IMR-90 (cell line): ENCODE measurements around the gene CAPN2. TPM values are rescaled to one million over a fixed set of nuclear protein-coding genes. Genes with fewer than 3 reads are reported as not detected.

Experiments used
- ATAC-seq: fragments of 200-7000 bp; cut with Tn5 transposase; 2 replicates; pipeline ENCODE4 v1.9.1; 2020; ENCODE audit warnings: low read depth, mild to moderate bottlenecking, moderate library complexity
- BruUV-seq: library from RNA; stranded (reverse); fragments of 400-500 nt; replicated peaks from 2 replicates; lab custom pipeline; 2021; lab: Mats Ljungman, UMichigan
- CTCF ChIA-PET: fragments of 300-600 bp; formaldehyde crosslinking; extraction: SDS; loops from one replicate; lab custom pipeline; 2021; ENCODE audit warnings: antibody characterized with exemption; lab: Yijun Ruan, JAX
- POLR2A ChIA-PET: fragments of 300-600 bp; sonication (Branson Sonifier 250); formaldehyde crosslinking; loops from one replicate; lab custom pipeline; 2022; ENCODE audit warnings: antibody characterized with exemption; ENCODE audit not compliant: unreplicated experiment; lab: Charles Lee
- DNase-seq: peaks from one replicate; pipeline ENCODE4 v3.0.0; 2013
- H2AFZ ChIP-seq: replicated peaks from 2 replicates; pipeline ENCODE3; 2013; ENCODE audit warnings: low read length, mild to moderate bottlenecking; ENCODE audit not compliant: poor library complexity
- H2AK5ac ChIP-seq: 2 replicates; pipeline ENCODE4 v1.6.1; 2013; ENCODE audit warnings: low read depth, low read length, inconsistent platforms
- H2AK9ac ChIP-seq: replicated peaks from 2 replicates; pipeline ENCODE3; 2013; ENCODE audit warnings: mild to moderate bottlenecking, low read depth, low read length, moderate library complexity; ENCODE audit not compliant: poor library complexity
- H2BK120ac ChIP-seq: 2 replicates; pipeline ENCODE4 v1.6.1; 2013; ENCODE audit warnings: low read depth, low read length, inconsistent platforms
- H2BK15ac ChIP-seq: 3 replicates; pipeline ENCODE4 v1.6.1; 2013; ENCODE audit warnings: low read depth, low read length, inconsistent platforms
- H2BK20ac ChIP-seq: 2 replicates; pipeline ENCODE4 v1.6.1; 2013; ENCODE audit warnings: low read depth, mild to moderate bottlenecking, inconsistent platforms, low read length, moderate library complexity
- H2BK5ac ChIP-seq: 2 replicates; pipeline ENCODE4 v1.6.1; 2013; ENCODE audit warnings: mild to moderate bottlenecking, low read depth, low read length, inconsistent platforms; ENCODE audit not compliant: poor library complexity, severe bottlenecking
- H3K14ac ChIP-seq: replicated peaks from 2 replicates; pipeline ENCODE4 v1.6.1; 2013; ENCODE audit warnings: low read depth, low read length, inconsistent platforms
- H3K18ac ChIP-seq: 2 replicates; pipeline ENCODE4 v1.6.1; 2013; ENCODE audit warnings: low read depth, low read length, control low read depth
- H3K23ac ChIP-seq: 2 replicates; pipeline ENCODE4 v1.6.1; 2013; ENCODE audit warnings: low read depth, low read length, inconsistent platforms
- H3K27ac ChIP-seq: 2 replicates; pipeline ENCODE4 v1.5.1; 2013; ENCODE audit warnings: mild to moderate bottlenecking, control low read depth, low read length; ENCODE audit not compliant: insufficient read depth
- H3K27me3 ChIP-seq: 2 replicates; pipeline ENCODE4 v1.6.1; 2013; ENCODE audit warnings: low read length; ENCODE audit not compliant: control insufficient read depth, insufficient read depth
- H3K36me3 ChIP-seq: 2 replicates; pipeline ENCODE4 v1.6.1; 2013; ENCODE audit warnings: low read length, mixed read lengths; ENCODE audit not compliant: control insufficient read depth, insufficient read depth
- H3K4ac ChIP-seq: 2 replicates; pipeline ENCODE4 v1.6.1; 2013; ENCODE audit warnings: low read depth, low read length, inconsistent platforms
- H3K4me1 ChIP-seq: 2 replicates; pipeline ENCODE4 v1.6.1; 2013; ENCODE audit warnings: low read length, mixed read lengths; ENCODE audit not compliant: control insufficient read depth, insufficient read depth
- H3K4me2 ChIP-seq: 2 replicates; pipeline ENCODE4 v1.6.1; 2013; ENCODE audit warnings: low read depth, mild to moderate bottlenecking, control low read depth, low read length, moderate library complexity
- H3K4me3 ChIP-seq: 2 replicates; pipeline ENCODE4 v1.5.1; 2013; ENCODE audit warnings: low read depth, mild to moderate bottlenecking, control low read depth, low read length, moderate library complexity; ENCODE audit not compliant: insufficient read depth
- H3K56ac ChIP-seq: 2 replicates; pipeline ENCODE4 v1.6.1; 2013; ENCODE audit warnings: low read length, inconsistent platforms; ENCODE audit not compliant: insufficient read depth; ENCODE audit errors: extremely low read depth
- H3K79me1 ChIP-seq, 2 experiments: 2 replicates each; pipeline ENCODE4 v1.6.1; 2013; ENCODE audit warnings: low read length in 2 of 2, inconsistent platforms in 1 of 2, low read depth in 1 of 2
- H3K9ac ChIP-seq: 2 replicates; pipeline ENCODE4 v1.6.1; 2013; ENCODE audit warnings: low read depth, low read length, control low read depth
- H3K9me1 ChIP-seq: 2 replicates; pipeline ENCODE4 v1.6.1; 2013; ENCODE audit warnings: low read length, inconsistent platforms; ENCODE audit not compliant: insufficient read depth
- H3K9me3 ChIP-seq: 2 replicates; pipeline ENCODE4 v1.6.1; 2013; ENCODE audit warnings: low read length; ENCODE audit not compliant: control insufficient read depth, insufficient read depth
- H4K20me1 ChIP-seq: 2 replicates; pipeline ENCODE4 v1.6.1; 2013; ENCODE audit warnings: low read length, inconsistent platforms; ENCODE audit not compliant: insufficient read depth
- H4K5ac ChIP-seq: 2 replicates; pipeline ENCODE4 v1.6.1; 2013; ENCODE audit warnings: mild to moderate bottlenecking, low read depth, low read length, control low read depth
- H4K8ac ChIP-seq, 2 experiments: 2 replicates each; pipeline ENCODE4 v1.6.1; 2013; ENCODE audit warnings: low read depth in 2 of 2, low read length in 2 of 2, control low read depth in 1 of 2, inconsistent platforms in 1 of 2
- H4K91ac ChIP-seq: 2 replicates; pipeline ENCODE4 v1.6.1; 2013; ENCODE audit warnings: low read depth, low read length, inconsistent platforms; ENCODE audit not compliant: insufficient read depth
- FOS ChIP-seq: fragments of 150-350 bp; IDR thresholded peaks from 2 replicates; pipeline ENCODE4 v1.6.1; 2016; ENCODE audit warnings: low read depth, low read length
- MAFK ChIP-seq: IDR thresholded peaks from 2 replicates; pipeline ENCODE4 v1.6.1; 2012; ENCODE audit warnings: low read depth, low read length, improper control_type of control experiment
- MXI1 ChIP-seq: IDR thresholded peaks from 2 replicates; pipeline ENCODE4 v1.6.1; 2012; ENCODE audit warnings: low read depth, mild to moderate bottlenecking, low read length, moderate library complexity, borderline replicate concordance
- POLR2A ChIP-seq: IDR thresholded peaks from 2 replicates; pipeline ENCODE4 v1.6.1; 2012; ENCODE audit warnings: mild to moderate bottlenecking, low read depth, low read length
- RAD21 ChIP-seq: IDR thresholded peaks from 2 replicates; pipeline ENCODE4 v1.6.1; 2012; ENCODE audit warnings: low read length, improper control_type of control experiment
- RCOR1 ChIP-seq: IDR thresholded peaks from 2 replicates; pipeline ENCODE4 v1.6.1; 2012; ENCODE audit warnings: mild to moderate bottlenecking, low read length, improper control_type of control experiment; ENCODE audit not compliant: insufficient replicate concordance
- RFX5 ChIP-seq: IDR thresholded peaks from 2 replicates; pipeline ENCODE4 v1.8.0; 2012; ENCODE audit warnings: low read depth, mild to moderate bottlenecking, low read length, moderate library complexity
- USF2 ChIP-seq: fragments of 150-350 bp; IDR thresholded peaks from 2 replicates; pipeline ENCODE4 v1.6.1; 2017; ENCODE audit warnings: mild to moderate bottlenecking, antibody characterized with exemption, low read length, low read depth
- WGBS, 2 experiments: methylation state at CpG; one replicate each; pipeline versions ENCODE4 v1.1.5 to v1.1.7; 2013; ENCODE audit warnings: missing lambda C conversion rate in 2 of 2; ENCODE audit not compliant: insufficient read length in 1 of 2; ENCODE audit errors: extremely low coverage in 2 of 2; 5-methylcytosine and 5-hydroxymethylcytosine counted together
- dilution Hi-C: fragments of 300-500 bp; cut with HindIII; formaldehyde crosslinking; loops from one replicate; pipeline ENCODE4 v1.14.3; 2018; ENCODE audit warnings: low sequenced_read_pairs; ENCODE audit not compliant: unreplicated experiment
- in situ Hi-C: fragments of 300-500 bp; cut with MboI; formaldehyde crosslinking; loops from 3 replicates; pipeline ENCODE4 v1.14.3; 2019; ENCODE audit warnings: low sequenced_read_pairs, inconsistent platforms, mixed read lengths
- intact Hi-C: fragments of 100-400 bp; cut with micrococcal nuclease; formaldehyde crosslinking; loops from 2 replicates; pipeline ENCODE4 v1.10.0; 2022
- polyA plus RNA-seq, 3 experiments: library from polyadenylated mRNA; depleted of rRNA; stranded (reverse); fragments of >200 nt; gene quantifications; 2 replicates each; pipeline ENCODE4 v1.2.3, GENCODE V29; 2012; ENCODE audit warnings: low replicate concordance in 1 of 3
- total RNA-seq: library from RNA; depleted of rRNA; stranded (reverse); fragments of >200 nt; gene quantifications from 2 replicates; pipeline ENCODE4 v1.2.3, GENCODE V29; 2012

CAPN2 gene
- total and polyA plus RNA-seq, 2 of the 4 experiments (the other 2 are of a cell fraction): 339 to 430 TPM

- Histone ChIP-seq H2BK15ac (no peak overlapping the region), H2AK9ac (peak overlapping the region; percentile 65), H3K18ac (peak overlapping the region; percentile 25), H3K56ac (no peak overlapping the region), H4K20me1 (peaks cover 69% of the 10 kb centered on the region), H4K5ac (no peak overlapping the region), H3K4me2 (peak overlapping the region; percentile 21; the same call in 1 of the 2 replicates), H3K36me3 (peaks cover 42% of the 10 kb centered on the region), H3K9me3 (no peaks in the 10 kb centered on the region), H3K9ac (no peak overlapping the region), H3K9me1 (peaks cover 45% of the 10 kb centered on the region), H3K23ac (no peak overlapping the region; the same call in 1 of the 2 replicates), H3K4ac (peak overlapping the region; percentile 51), H3K4me1 (peaks cover 44% of the 10 kb centered on the region), H4K8ac (peak overlapping the region in 1 of 2 experiments; percentile 30; a peak in 1 of 4 replicates), H4K91ac (peak overlapping the region; percentile 68; the same call in 1 of the 2 replicates), H2BK20ac (peak overlapping the region; percentile 23; the same call in 1 of the 2 replicates), H3K27ac (peak overlapping the region; percentile 54), H3K14ac (peak overlapping the region; percentile 36; the same call in 1 of the 2 replicates), H2BK5ac (peak overlapping the region; percentile 59), H3K27me3 (no peaks in the 10 kb centered on the region), H3K4me3 (no peak overlapping the region), H2AFZ (no peak overlapping the region), H2AK5ac (peak overlapping the region; percentile 88), H3K79me1 (peaks cover 32 to 76% of the 10 kb centered on the region in 2 experiments), H2BK120ac (peak overlapping the region; percentile 37)
- ChIA-PET CTCF (no interaction called here), POLR2A (interaction anchor here (0.6 kb wide), 1 partner anchor 23 kb away, joined by 3 read pairs; no protein-coding TSS in a partner anchor)
- WGBS, 2 experiments: no CpG with 5 or more reads among the region's 4 CpGs
- BruUV-seq: no TSS peak
- intact Hi-C loops (no loop called here), in situ Hi-C loops (no loop called here), dilution Hi-C loops (no loop called here)
- peak; percentile 75 for DNase-seq
- TF ChIP-seq FOS (peak; percentile 75; the same call in 1 of the 2 replicates), RCOR1 (no peak), MXI1 (peak; percentile 43; the same call in 1 of the 2 replicates), POLR2A (no peak; the same call in 1 of the 2 replicates), RFX5 (no peak), USF2 (no peak), MAFK (no peak), RAD21 (no peak)
- ATAC-seq: peak; percentile 47
These were observed 12.0 kb downstream of the CAPN2 start for GRCh38 chr1:223724376-223724775.
